ENCODE results near the gene HOMER1.
"Not testable (repeated sequence)": the region's sequence is repeated elsewhere in the genome, so short reads cannot be mapped to it uniquely, and the experiment has no call there.

Gene HOMER1

GRCh38 chr5:79418276-79418675 is 95.7 kb downstream of the HOMER1 start:
- no peak for DNase-seq (ENCODE audit: low spot score)

GRCh38 chr5:79417495-79417894 is 96.4 kb downstream of the HOMER1 start:
- no peak for DNase-seq (ENCODE audit: low spot score)

GRCh38 chr5:79416499-79416898 is 97.4 kb downstream of the HOMER1 start:
- DNase-seq (ENCODE audit: low spot score) = no peak

- DNase-seq (ENCODE audit: low spot score) = no peak
Observed at GRCh38 chr5:79413112-79413511, 100.8 kb downstream of the HOMER1 start.

GRCh38 chr5:79408028-79408427 is 105.9 kb downstream of the HOMER1 start:
- no peak for DNase-seq (ENCODE audit: low spot score)

GRCh38 chr5:79407591-79407990 is 106.3 kb downstream of the HOMER1 start:
- no peak for DNase-seq (ENCODE audit: low spot score)

GRCh38 chr5:79401216-79401615 is 112.7 kb downstream of the HOMER1 start:
- no peak for DNase-seq (ENCODE audit: low spot score)

GRCh38 chr5:79399046-79399445 is 114.9 kb downstream of the HOMER1 start:
- DNase-seq (ENCODE audit: low spot score) = no peak

GRCh38 chr5:79397080-79397479 is 116.9 kb downstream of the HOMER1 start:
- DNase-seq (ENCODE audit: low spot score) = no peak

- DNase-seq (ENCODE audit: low spot score) = no peak
Observed at GRCh38 chr5:79396265-79396664, 117.7 kb downstream of the HOMER1 start.

- no peak for DNase-seq (ENCODE audit: low spot score)
Observed at GRCh38 chr5:79395296-79395695, 118.6 kb downstream of the HOMER1 start.

GRCh38 chr5:79392776-79393175 is 121.2 kb downstream of the HOMER1 start:
- no peak for DNase-seq (ENCODE audit: low spot score)

GRCh38 chr5:79386679-79387078 is 127.3 kb downstream of the HOMER1 start:
- no peak for DNase-seq (ENCODE audit: low spot score)

- not testable (repeated sequence) for DNase-seq (ENCODE audit: low spot score)
Observed at GRCh38 chr5:79385126-79385525, 128.8 kb downstream of the HOMER1 start.

- DNase-seq (ENCODE audit: low spot score) = no peak
Observed at GRCh38 chr5:79378510-79379186, 135.3 kb downstream of the HOMER1 start.

- no peak for DNase-seq (ENCODE audit: low spot score)
Observed at GRCh38 chr5:79357398-79357797, 156.5 kb downstream of the HOMER1 start.

GRCh38 chr5:79349881-79350280 is 164.1 kb downstream of the HOMER1 start:
- no peak for DNase-seq (ENCODE audit: low spot score)

GRCh38 chr5:79349047-79349446 is 164.9 kb downstream of the HOMER1 start:
- no peak for DNase-seq (ENCODE audit: low spot score)

- no peak for DNase-seq (ENCODE audit: low spot score)
Observed at GRCh38 chr5:79346420-79346824, 167.5 kb downstream of the HOMER1 start.

GRCh38 chr5:79333852-79334557 is 179.9 kb downstream of the HOMER1 start:
- DNase-seq (ENCODE audit: low spot score) = peak; percentile 35

- no peak for DNase-seq (ENCODE audit: low spot score)
Observed at GRCh38 chr5:79330071-79330470, 183.9 kb downstream of the HOMER1 start.

- no peak for DNase-seq (ENCODE audit: low spot score)
Observed at GRCh38 chr5:79329453-79329852, 184.5 kb downstream of the HOMER1 start.
